Stimulated activated CD4-positive, alpha-beta T cell treated with anti-CD3 and anti-CD28 coated beads, Interleukin-12 subunit alpha, Interleukin-12 subunit beta, amount 100 ng/mL, for 4 hours (primary cell): ENCODE data around the gene IL20RB.

Experiments used
- DNase-seq: peaks from one replicate; pipeline ENCODE4 v3.0.0-alpha.2; 2020

The IL20RB gene

GRCh38 chr3:136957751-136958288 lies at the start of gene IL20RB:
IL20RB (plus strand) TSS chr3:136957983; CDS start chr3:136958114, 131 bp downstream.
- no peak for DNase-seq

GRCh38 chr3:136908297-136908696 lies 49.5 kb upstream of the IL20RB start:
- no peak for DNase-seq

GRCh38 chr3:136909187-136909586 lies 48.6 kb upstream of the IL20RB start:
- DNase-seq = no peak

GRCh38 chr3:136910697-136911096 lies 47.1 kb upstream of the IL20RB start:
- DNase-seq = no peak

- DNase-seq = no peak
Measured at GRCh38 chr3:136913168-136913567, 44.6 kb upstream of the IL20RB start.

GRCh38 chr3:136914739-136915138 lies 43.0 kb upstream of the IL20RB start:
- no peak for DNase-seq

GRCh38 chr3:136916223-136916622 lies 41.6 kb upstream of the IL20RB start:
- DNase-seq = no peak

- no peak for DNase-seq
Measured at GRCh38 chr3:136919799-136920580, 37.8 kb upstream of the IL20RB start.

- no peak for DNase-seq
Measured at GRCh38 chr3:136920904-136921611, 36.7 kb upstream of the IL20RB start.

- no peak for DNase-seq
Measured at GRCh38 chr3:136925425-136926190, 32.2 kb upstream of the IL20RB start.

- DNase-seq = no peak
Measured at GRCh38 chr3:136928240-136928639, 29.5 kb upstream of the IL20RB start.

GRCh38 chr3:136929977-136930670 lies 27.7 kb upstream of the IL20RB start:
- DNase-seq = no peak

GRCh38 chr3:136931606-136932005 lies 26.2 kb upstream of the IL20RB start:
- no peak for DNase-seq

GRCh38 chr3:136932523-136932922 lies 25.3 kb upstream of the IL20RB start:
- no peak for DNase-seq

GRCh38 chr3:136932978-136933772 lies 24.6 kb upstream of the IL20RB start:
- no peak for DNase-seq

- no peak for DNase-seq
Measured at GRCh38 chr3:136937175-136937574, 20.6 kb upstream of the IL20RB start.

GRCh38 chr3:136937851-136938250 lies 19.9 kb upstream of the IL20RB start:
- DNase-seq = no peak

- DNase-seq = no peak
Measured at GRCh38 chr3:136938334-136938733, 19.4 kb upstream of the IL20RB start.

GRCh38 chr3:136939489-136939888 lies 18.3 kb upstream of the IL20RB start:
- DNase-seq = no peak

- DNase-seq = no peak
Measured at GRCh38 chr3:136942803-136943202, 15.0 kb upstream of the IL20RB start.

- DNase-seq = no peak
Measured at GRCh38 chr3:136943436-136943835, 14.3 kb upstream of the IL20RB start.

- no peak for DNase-seq
Measured at GRCh38 chr3:136946978-136947377, 10.8 kb upstream of the IL20RB start.
